Thyroid gland (tissue), 4 donors: ENCODE results near the gene SACM1L.
"Not testable (repeated sequence)": the region's sequence is repeated elsewhere in the genome, so short reads cannot be mapped to it uniquely, and the experiment has no call there.

Experiments used
- POLR2A ChIP-seq, 2 donors: fragments of 450-650 bp; IDR thresholded peaks; one replicate each; pipeline ENCODE4 v1.6.1; 2017; ENCODE audit warnings: antibody characterized with exemption in 2 of 2, mild to moderate bottlenecking in 2 of 2, moderate library complexity in 1 of 2
- TF ChIP-seq, protein P1 (sequence below), 6 experiments: fragments of 200-600 bp in 3 of 6; fragments of 450-650 bp in 3 of 6; sonication (generic) in 3 of 6; IDR thresholded peaks; one replicate each; pipeline ENCODE4 v1.5.1; 2016 to 2019; ENCODE audit warnings: antibody characterized with exemption in 6 of 6, mild to moderate bottlenecking in 2 of 6, inconsistent platforms in 1 of 6, moderate library complexity in 1 of 6

DNA sequence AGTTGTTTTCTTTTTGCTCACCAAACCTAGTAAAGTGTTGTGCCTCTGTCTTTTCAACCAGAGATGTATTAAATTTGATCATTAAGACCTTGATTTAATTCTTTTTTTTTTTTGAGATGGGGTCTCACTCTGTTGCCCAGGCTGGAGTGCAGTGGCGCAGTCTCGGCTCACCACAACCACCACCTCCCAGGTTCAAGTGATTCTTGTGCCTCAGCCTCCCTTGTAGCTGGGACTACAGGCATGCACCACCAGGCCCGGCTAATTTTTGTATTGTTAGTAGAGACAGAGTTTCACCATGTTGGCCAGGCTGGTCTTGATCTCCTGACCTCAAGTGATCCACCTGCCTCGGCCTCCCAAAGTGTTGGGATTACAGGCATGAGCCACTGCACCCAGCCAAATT lies 6.0 kb downstream of the SACM1L start:
- TF ChIP-seq POLR2A (IDR thresholded peaks at IDR 0.05): not testable (repeated sequence)
- TF ChIP-seq, protein P1, sequence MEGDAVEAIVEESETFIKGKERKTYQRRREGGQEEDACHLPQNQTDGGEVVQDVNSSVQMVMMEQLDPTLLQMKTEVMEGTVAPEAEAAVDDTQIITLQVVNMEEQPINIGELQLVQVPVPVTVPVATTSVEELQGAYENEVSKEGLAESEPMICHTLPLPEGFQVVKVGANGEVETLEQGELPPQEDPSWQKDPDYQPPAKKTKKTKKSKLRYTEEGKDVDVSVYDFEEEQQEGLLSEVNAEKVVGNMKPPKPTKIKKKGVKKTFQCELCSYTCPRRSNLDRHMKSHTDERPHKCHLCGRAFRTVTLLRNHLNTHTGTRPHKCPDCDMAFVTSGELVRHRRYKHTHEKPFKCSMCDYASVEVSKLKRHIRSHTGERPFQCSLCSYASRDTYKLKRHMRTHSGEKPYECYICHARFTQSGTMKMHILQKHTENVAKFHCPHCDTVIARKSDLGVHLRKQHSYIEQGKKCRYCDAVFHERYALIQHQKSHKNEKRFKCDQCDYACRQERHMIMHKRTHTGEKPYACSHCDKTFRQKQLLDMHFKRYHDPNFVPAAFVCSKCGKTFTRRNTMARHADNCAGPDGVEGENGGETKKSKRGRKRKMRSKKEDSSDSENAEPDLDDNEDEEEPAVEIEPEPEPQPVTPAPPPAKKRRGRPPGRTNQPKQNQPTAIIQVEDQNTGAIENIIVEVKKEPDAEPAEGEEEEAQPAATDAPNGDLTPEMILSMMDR (IDR thresholded peaks at IDR 0.05): not testable (repeated sequence)
